ENCODE results near the gene CGRRF1. TPM values are rescaled to one million over a fixed set of nuclear protein-coding genes. Genes with fewer than 3 reads are reported as not detected.

Gene CGRRF1
- total RNA-seq, 1 experiment from 2014 or later, result 14.1 TPM

DNA sequence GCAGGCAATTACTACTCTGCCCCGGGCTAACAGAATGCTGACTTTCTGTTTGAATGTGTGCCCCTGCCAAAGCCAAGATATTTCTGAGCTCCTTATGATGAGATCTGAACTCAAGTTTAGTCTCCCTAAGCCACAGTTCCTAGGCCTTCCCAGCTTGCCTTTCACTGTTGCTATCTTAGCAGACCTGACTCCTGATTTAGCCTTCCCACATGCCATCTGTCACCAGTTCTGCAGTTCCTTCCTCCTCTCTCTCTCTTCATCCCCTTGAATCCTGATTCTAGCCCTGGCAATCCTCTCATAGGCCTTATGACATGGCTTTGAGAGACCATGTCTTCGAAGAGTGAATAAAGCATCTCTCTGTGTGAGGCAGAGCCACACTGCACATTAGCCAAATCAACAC lies 44.7 kb downstream of the CGRRF1 start:
- ATAC-seq (no peak), DNase-seq (ENCODE audit: low read depth, low spot score) (no peak)
- H3K36me3 ChIP-seq (ENCODE audit: control insufficient read depth, insufficient read depth, low read length), result no peaks in the 10 kb centered on the region
- intact Hi-C loops (cut with micrococcal nuclease; ENCODE audit: unreplicated experiment) (no loop called here), in situ Hi-C loops (cut with HindIII; ENCODE audit: low pct_unique_long_range_greater_than_20kb, low sequenced_read_pairs) (no loop called here)
- no peak overlapping the region for H3K4me3 ChIP-seq (ENCODE audit: low read depth in 2 of 2, low read length in 2 of 2)
- H3K9me3 ChIP-seq (ENCODE audit: control insufficient read depth, insufficient read depth, low read depth, low read length), result no peaks in the 10 kb centered on the region
- BruUV-seq (replicated peaks), result no TSS peak
- CTCF ChIA-PET, result no interaction called here
- POLR2A ChIA-PET, result no interaction called here
- TF ChIP-seq POLR2AphosphoS5 (IDR thresholded peaks at IDR 0.05; ENCODE audit: low read depth, low read length) (no peak), TCF7L2 (IDR thresholded peaks at IDR 0.05; ENCODE audit: low read depth, low read length) (no peak), SIN3A (IDR thresholded peaks at IDR 0.05; ENCODE audit: borderline replicate concordance, insufficient read depth, low read depth, low read length) (no peak)
- TF ChIP-seq, protein P1, sequence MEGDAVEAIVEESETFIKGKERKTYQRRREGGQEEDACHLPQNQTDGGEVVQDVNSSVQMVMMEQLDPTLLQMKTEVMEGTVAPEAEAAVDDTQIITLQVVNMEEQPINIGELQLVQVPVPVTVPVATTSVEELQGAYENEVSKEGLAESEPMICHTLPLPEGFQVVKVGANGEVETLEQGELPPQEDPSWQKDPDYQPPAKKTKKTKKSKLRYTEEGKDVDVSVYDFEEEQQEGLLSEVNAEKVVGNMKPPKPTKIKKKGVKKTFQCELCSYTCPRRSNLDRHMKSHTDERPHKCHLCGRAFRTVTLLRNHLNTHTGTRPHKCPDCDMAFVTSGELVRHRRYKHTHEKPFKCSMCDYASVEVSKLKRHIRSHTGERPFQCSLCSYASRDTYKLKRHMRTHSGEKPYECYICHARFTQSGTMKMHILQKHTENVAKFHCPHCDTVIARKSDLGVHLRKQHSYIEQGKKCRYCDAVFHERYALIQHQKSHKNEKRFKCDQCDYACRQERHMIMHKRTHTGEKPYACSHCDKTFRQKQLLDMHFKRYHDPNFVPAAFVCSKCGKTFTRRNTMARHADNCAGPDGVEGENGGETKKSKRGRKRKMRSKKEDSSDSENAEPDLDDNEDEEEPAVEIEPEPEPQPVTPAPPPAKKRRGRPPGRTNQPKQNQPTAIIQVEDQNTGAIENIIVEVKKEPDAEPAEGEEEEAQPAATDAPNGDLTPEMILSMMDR (IDR thresholded peaks at IDR 0.05), result no peak
- TF ChIP-seq, protein P2, sequence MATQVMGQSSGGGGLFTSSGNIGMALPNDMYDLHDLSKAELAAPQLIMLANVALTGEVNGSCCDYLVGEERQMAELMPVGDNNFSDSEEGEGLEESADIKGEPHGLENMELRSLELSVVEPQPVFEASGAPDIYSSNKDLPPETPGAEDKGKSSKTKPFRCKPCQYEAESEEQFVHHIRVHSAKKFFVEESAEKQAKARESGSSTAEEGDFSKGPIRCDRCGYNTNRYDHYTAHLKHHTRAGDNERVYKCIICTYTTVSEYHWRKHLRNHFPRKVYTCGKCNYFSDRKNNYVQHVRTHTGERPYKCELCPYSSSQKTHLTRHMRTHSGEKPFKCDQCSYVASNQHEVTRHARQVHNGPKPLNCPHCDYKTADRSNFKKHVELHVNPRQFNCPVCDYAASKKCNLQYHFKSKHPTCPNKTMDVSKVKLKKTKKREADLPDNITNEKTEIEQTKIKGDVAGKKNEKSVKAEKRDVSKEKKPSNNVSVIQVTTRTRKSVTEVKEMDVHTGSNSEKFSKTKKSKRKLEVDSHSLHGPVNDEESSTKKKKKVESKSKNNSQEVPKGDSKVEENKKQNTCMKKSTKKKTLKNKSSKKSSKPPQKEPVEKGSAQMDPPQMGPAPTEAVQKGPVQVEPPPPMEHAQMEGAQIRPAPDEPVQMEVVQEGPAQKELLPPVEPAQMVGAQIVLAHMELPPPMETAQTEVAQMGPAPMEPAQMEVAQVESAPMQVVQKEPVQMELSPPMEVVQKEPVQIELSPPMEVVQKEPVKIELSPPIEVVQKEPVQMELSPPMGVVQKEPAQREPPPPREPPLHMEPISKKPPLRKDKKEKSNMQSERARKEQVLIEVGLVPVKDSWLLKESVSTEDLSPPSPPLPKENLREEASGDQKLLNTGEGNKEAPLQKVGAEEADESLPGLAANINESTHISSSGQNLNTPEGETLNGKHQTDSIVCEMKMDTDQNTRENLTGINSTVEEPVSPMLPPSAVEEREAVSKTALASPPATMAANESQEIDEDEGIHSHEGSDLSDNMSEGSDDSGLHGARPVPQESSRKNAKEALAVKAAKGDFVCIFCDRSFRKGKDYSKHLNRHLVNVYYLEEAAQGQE (IDR thresholded peaks at IDR 0.05; ENCODE audit: insufficient read depth in 1 of 2, low read depth in 2 of 2, low read length in 1 of 2), result no peak
- H3K4me1 ChIP-seq (ENCODE audit: control insufficient read depth, insufficient read depth, low read length), result no peaks in the 10 kb centered on the region
- H3K27ac ChIP-seq (ENCODE audit: low read length), result no peak overlapping the region
- H3K27me3 ChIP-seq (ENCODE audit: control insufficient read depth, insufficient read depth, low read length), result no peaks in the 10 kb centered on the region

DNA sequence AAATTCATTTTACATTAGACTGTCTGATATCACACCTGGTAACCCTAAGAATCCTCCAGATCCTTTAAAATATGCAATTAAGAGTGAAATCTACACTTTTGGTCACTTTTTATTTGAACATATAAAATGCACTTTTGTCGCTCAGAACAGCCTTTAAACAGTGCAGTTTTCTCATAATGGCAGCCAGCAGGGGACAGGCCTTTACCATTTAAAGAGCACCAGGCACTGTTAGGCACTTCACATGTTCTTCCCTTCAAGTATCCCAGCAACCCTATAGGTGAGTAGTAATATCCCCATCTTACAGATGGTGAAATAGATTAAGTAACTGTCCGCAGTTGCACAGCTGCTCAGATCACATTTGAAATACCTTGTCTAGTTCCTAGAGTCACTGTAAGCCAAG lies 45.9 kb downstream of the CGRRF1 start:
- BruUV-seq (replicated peaks), result no TSS peak
- DNase-seq (ENCODE audit: low read depth, low spot score), result no peak
- intact Hi-C loops (cut with micrococcal nuclease; ENCODE audit: unreplicated experiment) (no loop called here), in situ Hi-C loops (cut with HindIII; ENCODE audit: low pct_unique_long_range_greater_than_20kb, low sequenced_read_pairs) (no loop called here)
- Histone ChIP-seq H3K36me3 (ENCODE audit: control insufficient read depth, insufficient read depth, low read length) (no peaks in the 10 kb centered on the region), H3K27me3 (ENCODE audit: control insufficient read depth, insufficient read depth, low read length) (no peaks in the 10 kb centered on the region), H3K4me1 (ENCODE audit: control insufficient read depth, insufficient read depth, low read length) (no peaks in the 10 kb centered on the region), H3K27ac (ENCODE audit: low read length) (no peak overlapping the region), H3K9me3 (ENCODE audit: control insufficient read depth, insufficient read depth, low read depth, low read length) (no peaks in the 10 kb centered on the region), H3K4me3 (ENCODE audit: low read depth in 2 of 2, low read length in 2 of 2) (no peak overlapping the region)
- ATAC-seq, result no peak
- ChIA-PET POLR2A (no interaction called here), CTCF (interaction anchor here (0.6 kb wide), 1 partner anchor 1854 kb away, joined by 4 read pairs; no protein-coding TSS in a partner anchor)
- TF ChIP-seq, protein P2 (IDR thresholded peaks at IDR 0.05; ENCODE audit: insufficient read depth in 1 of 2, low read depth in 2 of 2, low read length in 1 of 2), result no peak
- TF ChIP-seq, protein P1 (IDR thresholded peaks at IDR 0.05), result peak; percentile 29; the same call in 1 of the 2 replicates

Measured in Panc1 (cell line).